Epithelial cell of proximal tubule (primary cell): Measurements from ENCODE around the gene OR9A4. TPM values are rescaled to one million over a fixed set of nuclear protein-coding genes. Genes with fewer than 3 reads are reported as not detected.

Experiments used
- DNase-seq: peaks from one replicate; pipeline ENCODE4 v3.0.0-alpha.2; 2011; ENCODE audit warnings: low read depth
- H3K4me3 ChIP-seq: 2 replicates; pipeline ENCODE4 v1.5.1; 2011; ENCODE audit warnings: low read depth, mild to moderate bottlenecking, low read length
- total RNA-seq: library from RNA; depleted of rRNA; stranded (reverse); fragments of >200 nt; gene quantifications from 2 replicates; pipeline ENCODE4 v1.2.3, GENCODE V29; 2015
- TF ChIP-seq, protein P1 (sequence below): conservative IDR thresholded peaks from 2 replicates; pipeline ENCODE4 v1.5.1; 2012; ENCODE audit warnings: low read depth, mild to moderate bottlenecking, low read length

The OR9A4 gene
- total RNA-seq, 1 donor from 2014 or later: not detected

DNA sequence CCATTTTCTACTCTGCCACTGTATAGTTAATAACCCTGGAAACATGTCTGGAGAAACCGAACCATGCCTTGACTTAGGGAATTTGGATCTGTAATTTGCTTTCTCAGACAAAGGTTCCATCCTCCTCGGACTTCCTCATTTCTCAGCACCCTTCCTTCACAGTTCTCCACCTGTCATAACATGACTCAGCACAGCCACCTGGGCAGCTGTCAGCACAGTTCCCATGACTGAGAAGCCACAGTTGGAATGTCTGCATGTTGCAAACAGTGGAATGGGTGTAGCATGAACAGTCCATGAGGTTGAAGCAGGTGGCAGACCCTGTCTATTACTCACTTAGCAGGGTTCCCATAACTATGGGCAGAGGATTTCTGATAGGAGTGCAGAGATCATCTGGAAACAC lies 634 bp upstream of the OR9A4 start:
- H3K4me3 ChIP-seq: no peak overlapping the region
- no peak for DNase-seq
- TF ChIP-seq, protein P1, sequence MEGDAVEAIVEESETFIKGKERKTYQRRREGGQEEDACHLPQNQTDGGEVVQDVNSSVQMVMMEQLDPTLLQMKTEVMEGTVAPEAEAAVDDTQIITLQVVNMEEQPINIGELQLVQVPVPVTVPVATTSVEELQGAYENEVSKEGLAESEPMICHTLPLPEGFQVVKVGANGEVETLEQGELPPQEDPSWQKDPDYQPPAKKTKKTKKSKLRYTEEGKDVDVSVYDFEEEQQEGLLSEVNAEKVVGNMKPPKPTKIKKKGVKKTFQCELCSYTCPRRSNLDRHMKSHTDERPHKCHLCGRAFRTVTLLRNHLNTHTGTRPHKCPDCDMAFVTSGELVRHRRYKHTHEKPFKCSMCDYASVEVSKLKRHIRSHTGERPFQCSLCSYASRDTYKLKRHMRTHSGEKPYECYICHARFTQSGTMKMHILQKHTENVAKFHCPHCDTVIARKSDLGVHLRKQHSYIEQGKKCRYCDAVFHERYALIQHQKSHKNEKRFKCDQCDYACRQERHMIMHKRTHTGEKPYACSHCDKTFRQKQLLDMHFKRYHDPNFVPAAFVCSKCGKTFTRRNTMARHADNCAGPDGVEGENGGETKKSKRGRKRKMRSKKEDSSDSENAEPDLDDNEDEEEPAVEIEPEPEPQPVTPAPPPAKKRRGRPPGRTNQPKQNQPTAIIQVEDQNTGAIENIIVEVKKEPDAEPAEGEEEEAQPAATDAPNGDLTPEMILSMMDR: no peak

DNA sequence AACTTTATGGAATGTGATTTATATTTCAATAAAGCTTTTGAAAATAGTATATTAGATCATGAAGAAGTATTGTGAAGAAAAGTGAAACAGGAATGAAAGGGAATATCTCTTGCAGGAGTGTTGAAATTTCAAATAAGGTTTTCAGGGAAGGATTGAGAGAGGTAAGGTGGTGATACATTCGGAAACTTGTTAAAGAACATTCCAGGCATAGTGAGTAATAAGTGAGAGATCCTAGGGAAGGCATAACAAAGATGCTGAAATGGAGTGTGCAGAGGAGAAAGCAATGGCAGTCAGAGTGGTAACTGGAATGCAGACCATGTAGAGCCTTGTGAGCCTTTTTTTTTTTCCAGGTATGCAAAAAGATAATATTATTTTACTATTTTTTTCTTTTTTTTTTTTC lies 4.1 kb downstream of the OR9A4 start:
- no peak for DNase-seq
- no peak overlapping the region for H3K4me3 ChIP-seq
- TF ChIP-seq, protein P1: no peak

DNA sequence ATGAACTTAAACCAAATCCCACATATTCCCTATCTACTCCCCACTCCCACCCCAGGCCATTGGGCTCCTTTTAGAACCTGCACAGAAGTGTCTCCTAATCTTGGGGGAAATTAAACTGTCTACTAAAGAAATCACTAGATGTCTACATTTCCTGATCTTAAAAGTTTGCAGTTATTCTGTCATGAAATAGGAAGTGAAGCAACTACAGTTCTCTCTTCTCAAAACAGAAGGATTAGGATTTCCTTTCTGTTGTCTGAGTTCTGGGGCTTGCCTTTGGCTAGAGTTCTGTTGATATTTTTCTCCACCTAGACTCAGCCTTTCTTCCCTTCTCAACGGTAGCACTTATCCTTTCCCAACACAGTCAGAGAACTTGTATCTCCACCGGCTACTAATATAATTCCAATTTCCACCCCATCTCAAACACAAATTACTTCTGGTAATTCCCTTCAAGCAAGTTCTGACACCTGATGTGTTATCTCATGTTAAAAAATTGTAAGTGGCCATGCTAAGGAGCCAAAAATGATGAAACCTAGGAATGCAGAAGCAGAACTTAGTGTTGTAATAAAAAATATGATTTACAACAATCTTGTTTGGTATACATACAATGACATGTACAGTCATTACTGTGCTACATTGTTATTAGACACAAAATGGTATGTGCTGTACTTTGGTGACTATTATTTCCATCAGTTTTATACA lies 12.1 kb downstream of the OR9A4 start:
- no peak overlapping the region for H3K4me3 ChIP-seq
- DNase-seq: no peak

DNA sequence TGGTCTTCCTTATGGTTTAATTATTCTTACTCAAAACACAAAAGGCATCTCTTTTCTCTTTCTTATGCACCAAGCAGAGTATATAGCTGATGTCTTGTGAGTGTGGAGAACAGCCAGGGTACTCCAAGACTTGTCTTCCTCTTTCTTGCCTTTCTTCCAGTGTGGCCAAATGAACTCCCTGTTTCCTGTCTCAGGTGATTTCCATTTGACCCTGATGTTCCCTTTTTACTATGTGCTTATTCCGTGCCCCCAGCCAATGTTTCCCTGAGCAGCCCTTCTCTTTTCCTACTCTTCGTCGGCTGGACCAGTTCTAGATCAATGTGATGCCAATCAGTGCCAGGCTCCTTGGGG lies 12.6 kb downstream of the OR9A4 start:
- TF ChIP-seq, protein P1: no peak

More for the DNA sequence above, 12.1 kb downstream of the OR9A4 start:
- TF ChIP-seq, protein P1: no peak

DNA sequence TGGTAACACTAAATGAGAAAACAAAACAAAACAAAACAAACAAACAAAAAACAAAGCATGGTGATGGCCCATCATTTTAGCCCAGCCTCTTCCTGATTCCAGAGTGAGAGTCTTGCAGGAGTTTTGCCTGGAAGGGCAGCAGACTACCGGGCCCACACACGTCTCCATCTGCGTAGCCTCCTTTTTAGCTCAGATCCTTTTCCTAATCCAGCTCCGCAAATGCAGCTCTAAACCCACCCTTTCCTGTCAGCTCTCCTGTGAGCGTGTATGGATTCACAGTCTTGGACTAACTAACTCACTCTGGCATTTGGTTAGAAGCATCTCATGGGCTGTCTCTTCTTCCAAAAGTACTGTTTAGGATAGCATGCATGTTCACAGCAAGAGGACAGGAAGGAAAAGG lies 14.0 kb downstream of the OR9A4 start:
- DNase-seq: no peak
- H3K4me3 ChIP-seq: no peak overlapping the region
- TF ChIP-seq, protein P1: no peak

More for the DNA sequence above, 12.6 kb downstream of the OR9A4 start:
- no peak for DNase-seq
- H3K4me3 ChIP-seq: no peak overlapping the region

DNA sequence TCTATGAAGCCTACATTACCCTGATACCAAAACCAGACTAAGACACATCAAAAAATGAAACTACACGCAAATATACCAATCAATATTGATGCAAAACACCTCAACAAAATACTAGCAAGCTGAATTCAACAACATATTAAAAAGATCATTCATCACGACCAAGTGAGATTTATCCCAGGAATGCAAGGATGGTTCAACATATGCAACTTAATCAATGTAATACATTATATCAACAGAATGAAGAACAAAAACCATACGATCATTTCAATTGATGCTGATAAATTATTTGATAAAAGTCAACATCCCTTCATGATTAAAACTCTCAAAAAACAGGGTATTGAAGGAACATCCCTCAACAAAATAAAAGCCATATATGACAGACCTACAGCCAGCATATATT lies 24.9 kb downstream of the OR9A4 start:
- no peak for DNase-seq
- TF ChIP-seq, protein P1: no peak
- no peak overlapping the region for H3K4me3 ChIP-seq

DNA sequence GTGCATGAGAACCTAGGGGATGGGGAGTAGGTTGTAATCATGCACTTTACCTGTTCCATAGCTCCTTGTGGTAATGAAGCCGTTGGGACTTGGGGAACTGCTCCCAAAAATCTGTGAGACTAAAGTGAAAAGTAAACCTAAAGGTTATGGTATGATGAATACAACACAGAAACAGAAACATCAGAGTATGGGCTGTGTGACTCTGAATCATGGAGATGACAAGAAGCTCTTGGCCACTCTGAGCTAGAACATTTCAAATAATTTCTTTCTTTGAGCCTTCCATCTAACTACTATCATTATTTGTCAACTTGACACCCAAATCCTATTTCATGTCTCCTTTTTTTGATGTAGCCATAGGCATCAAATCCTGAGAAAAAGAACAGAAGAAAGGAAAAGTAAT lies 27.6 kb downstream of the OR9A4 start:
- TF ChIP-seq, protein P1: no peak
- H3K4me3 ChIP-seq: no peak overlapping the region
- no peak for DNase-seq
